ENCODE data around the gene TNIK.

DNA sequence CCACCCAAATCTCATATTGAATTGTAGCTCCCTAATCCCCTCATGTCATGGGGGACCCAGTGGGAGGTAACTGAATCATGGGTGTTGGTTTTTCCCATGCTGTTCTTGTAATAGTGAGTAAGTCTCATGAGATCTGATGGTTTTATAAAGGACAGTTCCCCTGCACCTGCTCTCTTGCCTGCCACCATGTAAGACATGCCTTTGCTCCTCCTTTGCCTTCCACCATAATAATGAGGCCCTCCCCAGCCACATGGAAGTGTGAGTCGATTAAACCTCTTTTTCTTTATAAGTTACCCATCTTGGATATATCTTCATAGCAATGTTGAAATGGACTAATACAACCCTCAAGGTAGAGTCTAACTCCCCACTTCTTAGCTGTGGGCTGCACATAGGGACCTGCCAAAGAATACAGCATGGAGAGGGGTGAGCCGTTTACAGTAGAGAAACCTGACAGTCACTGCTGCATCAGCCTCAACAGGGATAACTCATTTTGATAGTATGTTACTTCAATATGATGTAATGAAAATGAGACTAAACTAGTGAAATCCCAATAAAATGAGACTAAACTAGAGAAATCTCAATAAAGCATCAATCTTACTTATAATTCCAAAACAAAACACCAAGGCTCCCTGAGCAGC is 117.3 kb downstream of the TNIK start:
- TF ChIP-seq, protein P1, sequence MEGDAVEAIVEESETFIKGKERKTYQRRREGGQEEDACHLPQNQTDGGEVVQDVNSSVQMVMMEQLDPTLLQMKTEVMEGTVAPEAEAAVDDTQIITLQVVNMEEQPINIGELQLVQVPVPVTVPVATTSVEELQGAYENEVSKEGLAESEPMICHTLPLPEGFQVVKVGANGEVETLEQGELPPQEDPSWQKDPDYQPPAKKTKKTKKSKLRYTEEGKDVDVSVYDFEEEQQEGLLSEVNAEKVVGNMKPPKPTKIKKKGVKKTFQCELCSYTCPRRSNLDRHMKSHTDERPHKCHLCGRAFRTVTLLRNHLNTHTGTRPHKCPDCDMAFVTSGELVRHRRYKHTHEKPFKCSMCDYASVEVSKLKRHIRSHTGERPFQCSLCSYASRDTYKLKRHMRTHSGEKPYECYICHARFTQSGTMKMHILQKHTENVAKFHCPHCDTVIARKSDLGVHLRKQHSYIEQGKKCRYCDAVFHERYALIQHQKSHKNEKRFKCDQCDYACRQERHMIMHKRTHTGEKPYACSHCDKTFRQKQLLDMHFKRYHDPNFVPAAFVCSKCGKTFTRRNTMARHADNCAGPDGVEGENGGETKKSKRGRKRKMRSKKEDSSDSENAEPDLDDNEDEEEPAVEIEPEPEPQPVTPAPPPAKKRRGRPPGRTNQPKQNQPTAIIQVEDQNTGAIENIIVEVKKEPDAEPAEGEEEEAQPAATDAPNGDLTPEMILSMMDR (IDR thresholded peaks at IDR 0.05; ENCODE audit: low read depth, low read length): no peak
- TF ChIP-seq POLR2A (IDR thresholded peaks at IDR 0.05; ENCODE audit: extremely low read depth, insufficient read length): no peak
- TF ChIP-seq, protein P2, sequence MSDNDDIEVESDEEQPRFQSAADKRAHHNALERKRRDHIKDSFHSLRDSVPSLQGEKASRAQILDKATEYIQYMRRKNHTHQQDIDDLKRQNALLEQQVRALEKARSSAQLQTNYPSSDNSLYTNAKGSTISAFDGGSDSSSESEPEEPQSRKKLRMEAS (IDR thresholded peaks at IDR 0.05; ENCODE audit: low read depth, low read length): no peak
- no peak for TF ChIP-seq MYC (IDR thresholded peaks at IDR 0.05; ENCODE audit: low read depth, low read length)

Measured in NB4 (cell line).